ENCODE measurements around the gene IARS2. TPM values are rescaled to one million over a fixed set of nuclear protein-coding genes. Genes with fewer than 3 reads are reported as not detected.

The IARS2 gene
- total and polyA plus RNA-seq, 8 donors = 7.6 to 30.5 (median 20.6) TPM

- peak; percentile 95 for FAIRE-seq
Observed at GRCh38 chr1:220119043-220119512, 25.1 kb downstream of the IARS2 start.

DNA sequence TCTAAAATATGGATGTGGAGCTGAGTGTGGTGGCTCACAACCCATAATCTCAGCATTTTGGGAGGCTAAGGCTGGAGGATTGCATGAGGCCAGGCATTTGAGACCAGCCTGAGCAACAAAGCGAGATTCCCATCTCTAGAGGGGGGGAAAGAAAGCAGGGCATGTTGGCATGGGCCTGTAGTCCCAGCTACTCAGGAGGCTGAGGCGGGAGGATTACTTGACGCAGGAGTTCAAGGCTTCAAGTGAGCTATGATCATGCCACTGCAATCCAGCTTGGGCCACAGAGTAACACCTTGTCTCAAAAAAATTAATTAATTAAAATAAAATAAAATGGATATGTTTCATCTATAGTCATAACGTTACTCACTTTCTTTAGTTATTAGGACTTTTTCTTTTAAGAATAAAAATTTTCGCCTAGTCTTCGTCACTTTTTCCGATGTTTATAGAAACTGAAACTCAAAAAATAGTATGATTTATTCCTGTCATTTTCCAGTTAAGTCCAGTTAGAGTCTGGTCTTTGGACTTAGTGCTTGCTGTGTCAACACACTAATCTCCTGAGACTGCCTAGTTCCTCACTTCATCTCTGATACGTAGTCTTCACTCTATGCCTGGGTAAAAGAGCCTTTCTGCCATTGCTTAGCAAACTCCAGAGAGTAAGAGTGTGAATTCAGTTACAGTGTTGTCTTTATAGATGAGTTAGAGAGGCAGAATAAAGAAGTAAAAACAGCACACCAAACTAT lies 28.0 kb downstream of the IARS2 start:
- Histone ChIP-seq H3K36me3 (peaks cover 0 to 11% (median 0%) of the 10 kb centered on the region in 3 donors), H3K4me1 (peaks cover 4 to 10% (median 6%) of the 10 kb centered on the region in 3 donors), H3K27me3 (no peaks in the 10 kb centered on the region), H3K9me3 (no peaks in the 10 kb centered on the region), H3K4me3 (no peak overlapping the region), H3K27ac (peak overlapping the region; percentile 16 to 95 (median 59))
- TF ChIP-seq CTCF (IDR thresholded peaks at IDR 0.05) = no peak
- ATAC-seq (peak; percentile 78 to 99 (median 98)), FAIRE-seq (peak; percentile 93), DNase-seq (peak in 2 of 6 donors; percentile 7 to 21)
- intact Hi-C loops (cut with DNase I) = no loop called here
- WGBS, 2 donors = 42 to 54% methylated on average over 8 of the region's 8 CpGs

More at GRCh38 chr1:220119043-220119512, 25.1 kb downstream of the IARS2 start:
- WGBS, 2 donors = 32 to 36% methylated on average over 6 of the region's 6 CpGs
- peaks cover 0 to 20% (median 0%) of the 10 kb centered on the region in 3 donors for H3K36me3 ChIP-seq
- no peaks in the 10 kb centered on the region for H3K27me3 ChIP-seq
- intact Hi-C loops (cut with DNase I) = no loop called here
- no peak overlapping the region for H3K4me3 ChIP-seq
- no peak overlapping the region for H3K27ac ChIP-seq
- peaks cover 3 to 10% (median 4%) of the 10 kb centered on the region in 3 donors for H3K4me1 ChIP-seq
- H3K9me3 ChIP-seq = no peaks in the 10 kb centered on the region
- no peak for TF ChIP-seq CTCF (IDR thresholded peaks at IDR 0.05)
- DNase-seq (no peak), ATAC-seq (peak in 3 of 4 donors; percentile 56 to 69 (median 59))

DNA sequence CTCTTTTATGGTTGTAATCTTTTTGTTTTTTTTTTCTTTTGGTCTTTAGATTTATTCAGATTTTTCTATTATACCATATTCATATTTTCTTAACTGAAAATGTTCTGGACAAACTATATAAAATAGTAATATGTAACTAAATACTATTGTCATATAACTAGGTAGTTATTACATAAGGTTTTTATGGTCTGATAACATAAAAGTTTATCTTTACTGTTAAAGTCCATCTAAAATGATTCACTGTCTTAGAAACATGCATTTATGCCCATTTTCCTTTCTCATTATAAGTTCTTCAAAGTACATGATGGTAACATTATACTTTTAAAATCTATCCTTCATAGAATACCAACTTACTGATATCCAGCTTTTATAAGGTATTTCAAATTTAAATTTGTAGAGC lies 29.1 kb downstream of the IARS2 start:
- Histone ChIP-seq H3K9me3 (no peaks in the 10 kb centered on the region), H3K27me3 (no peaks in the 10 kb centered on the region), H3K36me3 (peaks cover 0 to 14% (median 0%) of the 10 kb centered on the region in 3 donors), H3K4me3 (no peak overlapping the region), H3K27ac (no peak overlapping the region), H3K4me1 (peaks cover 4 to 10% (median 6%) of the 10 kb centered on the region in 3 donors)
- FAIRE-seq = peak; percentile 96
- DNase-seq = no peak
- no peak for TF ChIP-seq CTCF (IDR thresholded peaks at IDR 0.05)
- intact Hi-C loops (cut with DNase I) = no loop called here
- ATAC-seq = no peak

DNA sequence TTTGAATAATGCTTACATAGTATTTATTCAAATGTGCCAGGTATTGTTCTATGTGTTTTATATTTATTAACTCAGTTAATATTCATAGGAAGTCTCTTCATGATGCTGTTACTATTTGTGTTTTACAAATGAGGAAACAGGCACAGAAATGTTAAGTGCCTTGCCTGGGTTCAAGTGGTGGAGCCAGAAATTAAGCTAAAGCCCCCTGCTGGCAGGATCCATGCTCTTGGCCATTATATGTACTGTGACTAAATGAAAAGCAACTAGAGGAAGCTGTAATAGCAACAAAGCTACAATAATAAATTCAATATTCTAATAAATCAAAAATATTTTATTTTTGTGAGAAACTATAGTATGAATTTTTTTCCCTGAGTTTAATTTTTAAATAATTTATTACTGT lies 30.0 kb downstream of the IARS2 start:
- FAIRE-seq (no peak), DNase-seq (no peak), ATAC-seq (no peak)
- peak in 2 of 4 donors; percentile 18 to 20 for TF ChIP-seq CTCF (IDR thresholded peaks at IDR 0.05)
- Histone ChIP-seq H3K4me3 (no peak overlapping the region), H3K4me1 (peaks cover 4 to 10% (median 6%) of the 10 kb centered on the region in 3 donors), H3K27ac (no peak overlapping the region), H3K9me3 (no peaks in the 10 kb centered on the region), H3K27me3 (no peaks in the 10 kb centered on the region), H3K36me3 (peaks cover 0 to 19% (median 0%) of the 10 kb centered on the region in 3 donors)
- intact Hi-C loops (cut with DNase I) = no loop called here

DNA sequence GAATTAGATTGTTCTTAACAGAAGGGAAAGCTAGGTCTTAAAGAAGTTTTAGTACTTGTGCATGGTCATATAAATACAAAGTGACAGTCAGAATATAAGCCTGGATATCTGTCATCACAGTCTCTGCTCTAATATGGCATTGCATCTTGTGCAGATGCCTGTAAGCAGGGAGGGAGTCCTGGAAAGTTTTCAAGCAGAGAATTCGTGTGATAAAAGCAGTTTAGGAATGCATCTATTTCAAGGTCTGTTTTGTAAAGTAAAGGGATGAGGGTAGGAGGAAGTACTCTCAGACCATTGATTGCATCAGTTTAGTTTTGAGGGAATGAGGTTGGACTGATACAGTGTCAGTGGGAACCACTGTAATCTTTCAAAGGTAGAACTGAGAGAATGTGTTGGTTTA lies 30.6 kb downstream of the IARS2 start:
- intact Hi-C loops (cut with DNase I) = no loop called here
- H3K27me3 ChIP-seq = no peaks in the 10 kb centered on the region
- no peaks in the 10 kb centered on the region for H3K9me3 ChIP-seq
- WGBS, 2 donors = 3 to 9% methylated on average over 1 of the region's 1 CpG
- no peak overlapping the region for H3K27ac ChIP-seq
- no peak overlapping the region for H3K4me3 ChIP-seq
- DNase-seq (no peak), FAIRE-seq (no peak), ATAC-seq (no peak)
- TF ChIP-seq CTCF (IDR thresholded peaks at IDR 0.05) = no peak
- H3K4me1 ChIP-seq = peaks cover 3 to 6% (median 4%) of the 10 kb centered on the region in 3 donors
- peaks cover 0 to 19% (median 0%) of the 10 kb centered on the region in 3 donors for H3K36me3 ChIP-seq

Data from pancreas (tissue), 10 donors.